Loucy (cell line): ENCODE data around the gene CTIF.

Experiments used
- H2AFZ ChIP-seq: fragments of 200-600 bp; sonication (generic); 2 replicates; pipeline ENCODE4 v1.6.0; 2016; ENCODE audit warnings: antibody characterized with exemption, mild to moderate bottlenecking, low read length, moderate library complexity
- H3F3A ChIP-seq: fragments of 200-600 bp; 2 replicates; pipeline ENCODE4 v1.6.0; 2016; ENCODE audit warnings: antibody characterized with exemption, low read depth, mild to moderate bottlenecking
- H3K27me3 ChIP-seq: fragments of 200-600 bp; sonication (generic); 2 replicates; pipeline ENCODE4 v1.6.1; 2014; ENCODE audit warnings: low read length, mild to moderate bottlenecking; ENCODE audit not compliant: insufficient read depth, poor library complexity, severe bottlenecking
- H3K36me3 ChIP-seq: fragments of 200-600 bp; sonication (generic); 2 replicates; pipeline ENCODE4 v1.6.1; 2016; ENCODE audit warnings: low read length; ENCODE audit not compliant: insufficient read depth
- H3K4me1 ChIP-seq: fragments of 200-600 bp; sonication (generic); 2 replicates; pipeline ENCODE4 v1.5.1; 2014; ENCODE audit warnings: low read length, mild to moderate bottlenecking; ENCODE audit not compliant: insufficient read depth, poor library complexity, severe bottlenecking
- H3K4me2 ChIP-seq: fragments of 200-600 bp; sonication (generic); 2 replicates; pipeline ENCODE4 v1.6.0; 2014; ENCODE audit warnings: antibody characterized with exemption, low read length, low read depth, mild to moderate bottlenecking; ENCODE audit not compliant: poor library complexity, severe bottlenecking
- H3K4me3 ChIP-seq: fragments of 200-600 bp; sonication (generic); 2 replicates; pipeline ENCODE4 v1.5.1; 2014; ENCODE audit warnings: low read length, mild to moderate bottlenecking, mixed read lengths; ENCODE audit not compliant: poor library complexity, severe bottlenecking
- H3K79me2 ChIP-seq: fragments of 200-600 bp; sonication (generic); 2 replicates; pipeline ENCODE4 v1.6.1; 2014; ENCODE audit warnings: low read length; ENCODE audit not compliant: insufficient read depth
- H3K9ac ChIP-seq: fragments of 200-600 bp; sonication (generic); 2 replicates; pipeline ENCODE4 v1.6.0; 2014; ENCODE audit warnings: mild to moderate bottlenecking, low read depth, low read length, moderate library complexity; ENCODE audit not compliant: poor library complexity, severe bottlenecking
- H3K9me2 ChIP-seq: fragments of 200-600 bp; sonication (generic); replicated peaks from 2 replicates; pipeline ENCODE4 v1.6.1; 2016; ENCODE audit warnings: low read depth, low read length, mixed read lengths
- H3K9me3 ChIP-seq: fragments of 200-600 bp; sonication (generic); 2 replicates; pipeline ENCODE4 v1.6.1; 2014; ENCODE audit warnings: mild to moderate bottlenecking, antibody characterized with exemption, low read length, low read depth; ENCODE audit not compliant: insufficient read depth
- H4K20me1 ChIP-seq: fragments of 200-600 bp; sonication (generic); 2 replicates; pipeline ENCODE4 v1.6.0; 2014; ENCODE audit warnings: antibody characterized with exemption, low read length, mild to moderate bottlenecking; ENCODE audit not compliant: insufficient read depth, poor library complexity, severe bottlenecking
- EZH2phosphoT487 ChIP-seq: fragments of 200-600 bp; IDR thresholded peaks from 2 replicates; pipeline ENCODE4 v1.6.1; 2018; ENCODE audit warnings: antibody characterized with exemption, mild to moderate bottlenecking, moderate library complexity, borderline replicate concordance
- TF ChIP-seq, protein P1 (sequence below): fragments of 200-600 bp; sonication (generic); conservative IDR thresholded peaks from 2 replicates; pipeline ENCODE4 v1.5.1; 2014; ENCODE audit warnings: mild to moderate bottlenecking, antibody characterized with exemption, low read length

The CTIF gene

DNA sequence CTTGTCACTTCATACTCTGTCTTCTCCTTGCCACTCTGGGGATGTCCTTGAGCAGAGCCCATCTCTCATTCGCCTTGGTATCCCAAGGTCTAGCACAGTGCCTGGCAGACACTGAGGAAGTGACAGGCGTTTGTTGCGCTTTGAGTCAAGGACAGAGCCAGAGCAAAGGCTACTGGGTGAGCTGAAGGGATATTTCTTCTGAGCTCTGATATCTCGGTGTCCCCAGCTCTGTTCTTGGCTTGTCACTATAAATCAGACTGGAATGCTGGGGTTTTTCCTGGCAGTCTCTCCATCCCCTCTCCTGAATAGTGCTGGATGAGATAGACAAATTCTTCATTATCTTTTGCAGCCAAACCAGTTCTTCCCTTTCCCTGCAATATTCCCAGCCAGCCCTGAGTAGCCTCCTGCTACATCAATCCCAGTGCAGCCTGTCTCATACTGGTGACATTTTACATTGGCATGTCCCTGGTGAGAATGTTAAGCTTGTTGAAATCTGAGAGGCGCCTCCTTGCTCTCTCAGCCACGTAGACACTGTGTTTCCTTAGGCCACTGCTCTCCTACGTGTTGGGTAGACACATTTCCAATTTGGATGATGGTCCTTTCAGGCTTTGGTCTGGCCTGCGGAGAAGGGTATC lies 61.7 kb downstream of the CTIF start:
- H3K9ac ChIP-seq, result no peak overlapping the region
- no peaks in the 10 kb centered on the region for H3F3A ChIP-seq
- no peak overlapping the region for H3K4me3 ChIP-seq
- no peaks in the 10 kb centered on the region for H3K36me3 ChIP-seq
- H3K4me1 ChIP-seq, result peaks cover 10% of the 10 kb centered on the region
- no peak overlapping the region for H2AFZ ChIP-seq
- H3K9me2 ChIP-seq, result no peaks in the 10 kb centered on the region
- no peaks in the 10 kb centered on the region for H3K9me3 ChIP-seq
- no peaks in the 10 kb centered on the region for H4K20me1 ChIP-seq
- H3K4me2 ChIP-seq, result peak overlapping the region; percentile 11
- TF ChIP-seq, protein P1, sequence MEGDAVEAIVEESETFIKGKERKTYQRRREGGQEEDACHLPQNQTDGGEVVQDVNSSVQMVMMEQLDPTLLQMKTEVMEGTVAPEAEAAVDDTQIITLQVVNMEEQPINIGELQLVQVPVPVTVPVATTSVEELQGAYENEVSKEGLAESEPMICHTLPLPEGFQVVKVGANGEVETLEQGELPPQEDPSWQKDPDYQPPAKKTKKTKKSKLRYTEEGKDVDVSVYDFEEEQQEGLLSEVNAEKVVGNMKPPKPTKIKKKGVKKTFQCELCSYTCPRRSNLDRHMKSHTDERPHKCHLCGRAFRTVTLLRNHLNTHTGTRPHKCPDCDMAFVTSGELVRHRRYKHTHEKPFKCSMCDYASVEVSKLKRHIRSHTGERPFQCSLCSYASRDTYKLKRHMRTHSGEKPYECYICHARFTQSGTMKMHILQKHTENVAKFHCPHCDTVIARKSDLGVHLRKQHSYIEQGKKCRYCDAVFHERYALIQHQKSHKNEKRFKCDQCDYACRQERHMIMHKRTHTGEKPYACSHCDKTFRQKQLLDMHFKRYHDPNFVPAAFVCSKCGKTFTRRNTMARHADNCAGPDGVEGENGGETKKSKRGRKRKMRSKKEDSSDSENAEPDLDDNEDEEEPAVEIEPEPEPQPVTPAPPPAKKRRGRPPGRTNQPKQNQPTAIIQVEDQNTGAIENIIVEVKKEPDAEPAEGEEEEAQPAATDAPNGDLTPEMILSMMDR, result no peak
- no peak for TF ChIP-seq EZH2phosphoT487
- H3K79me2 ChIP-seq, result no peaks in the 10 kb centered on the region
- H3K27me3 ChIP-seq, result no peaks in the 10 kb centered on the region

GRCh38 chr18:48601343-48601742 lies 62.5 kb downstream of the CTIF start:
- Histone ChIP-seq H4K20me1 (no peaks in the 10 kb centered on the region), H3K9me3 (no peaks in the 10 kb centered on the region), H3K79me2 (no peaks in the 10 kb centered on the region), H2AFZ (no peak overlapping the region), H3K9ac (no peak overlapping the region), H3K4me1 (peaks cover 10% of the 10 kb centered on the region), H3K27me3 (no peaks in the 10 kb centered on the region), H3K4me2 (no peak overlapping the region), H3K4me3 (no peak overlapping the region), H3F3A (no peaks in the 10 kb centered on the region), H3K36me3 (no peaks in the 10 kb centered on the region), H3K9me2 (no peaks in the 10 kb centered on the region)
- TF ChIP-seq EZH2phosphoT487, result no peak
- TF ChIP-seq, protein P1, result no peak

- no peaks in the 10 kb centered on the region for H3K9me2 ChIP-seq
- H3K36me3 ChIP-seq, result no peaks in the 10 kb centered on the region
- no peaks in the 10 kb centered on the region for H3F3A ChIP-seq
- H3K27me3 ChIP-seq, result no peaks in the 10 kb centered on the region
- TF ChIP-seq, protein P1, result no peak
- TF ChIP-seq EZH2phosphoT487, result no peak
- H3K4me3 ChIP-seq, result no peak overlapping the region
- H3K79me2 ChIP-seq, result no peaks in the 10 kb centered on the region
- peaks cover 10% of the 10 kb centered on the region for H3K4me1 ChIP-seq
- H4K20me1 ChIP-seq, result no peaks in the 10 kb centered on the region
- H3K4me2 ChIP-seq, result no peak overlapping the region
- H3K9ac ChIP-seq, result no peak overlapping the region
- H3K9me3 ChIP-seq, result no peaks in the 10 kb centered on the region
- no peak overlapping the region for H2AFZ ChIP-seq
These were observed 64.0 kb downstream of the CTIF start for GRCh38 chr18:48602759-48603390.
